Islet of Langerhans (tissue), 1 donor: Measurements from ENCODE around the gene NOTCH3.

Experiments used
- FAIRE-seq: peaks from one replicate; lab custom pipeline; 2011; peaks lifted over from hg19 to GRCh38; lab: Jason Lieb, UNC

Gene NOTCH3

DNA sequence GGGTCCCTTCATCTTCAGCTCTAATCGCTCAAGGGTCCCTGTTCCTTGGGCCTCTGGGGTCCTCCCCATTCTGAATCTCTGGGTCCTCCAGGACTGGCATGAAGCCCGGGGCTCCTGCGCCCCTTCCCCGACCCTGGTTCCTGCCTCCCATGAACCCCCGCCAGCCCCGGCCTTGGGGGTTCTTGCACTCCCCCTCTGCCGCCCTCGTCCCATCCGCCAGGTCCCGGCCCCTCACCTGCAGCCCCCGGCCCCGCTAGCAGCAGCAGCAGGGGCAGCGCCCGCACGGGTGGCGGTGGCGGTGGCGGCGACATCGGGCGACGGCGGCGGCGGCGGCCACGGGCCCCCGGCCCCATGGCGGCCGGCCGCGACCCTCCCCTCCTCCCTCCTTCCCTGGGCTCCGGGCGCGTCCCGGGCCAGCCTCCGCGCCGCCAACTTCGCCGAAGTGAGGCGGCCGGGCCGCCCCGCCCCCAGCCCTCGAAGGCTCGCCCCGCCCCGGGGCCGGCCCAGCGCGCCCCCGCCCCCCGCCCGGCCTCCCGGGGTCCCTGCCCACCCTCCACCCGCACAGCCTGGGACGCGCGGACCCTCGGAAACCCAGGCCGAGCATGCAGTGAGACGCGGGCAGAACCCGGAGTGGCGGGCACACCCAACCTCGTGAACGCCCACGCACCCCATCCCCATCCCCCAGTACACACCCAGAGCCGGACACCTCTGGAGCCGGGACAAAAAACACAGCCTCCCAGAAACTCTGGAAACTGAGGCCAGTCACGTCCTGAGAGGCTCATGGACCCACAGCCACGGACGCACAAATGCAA lies at the start of gene NOTCH3:
Gene NOTCH3, minus strand, starts transcription at position 443 of the 812 bp plus-strand sequence. Its CDS starts 90 bp downstream, at position 353.
- no peak for FAIRE-seq

GRCh38 chr19:15250640-15250993 lies 49.8 kb upstream of the NOTCH3 start:
- no peak for FAIRE-seq

DNA sequence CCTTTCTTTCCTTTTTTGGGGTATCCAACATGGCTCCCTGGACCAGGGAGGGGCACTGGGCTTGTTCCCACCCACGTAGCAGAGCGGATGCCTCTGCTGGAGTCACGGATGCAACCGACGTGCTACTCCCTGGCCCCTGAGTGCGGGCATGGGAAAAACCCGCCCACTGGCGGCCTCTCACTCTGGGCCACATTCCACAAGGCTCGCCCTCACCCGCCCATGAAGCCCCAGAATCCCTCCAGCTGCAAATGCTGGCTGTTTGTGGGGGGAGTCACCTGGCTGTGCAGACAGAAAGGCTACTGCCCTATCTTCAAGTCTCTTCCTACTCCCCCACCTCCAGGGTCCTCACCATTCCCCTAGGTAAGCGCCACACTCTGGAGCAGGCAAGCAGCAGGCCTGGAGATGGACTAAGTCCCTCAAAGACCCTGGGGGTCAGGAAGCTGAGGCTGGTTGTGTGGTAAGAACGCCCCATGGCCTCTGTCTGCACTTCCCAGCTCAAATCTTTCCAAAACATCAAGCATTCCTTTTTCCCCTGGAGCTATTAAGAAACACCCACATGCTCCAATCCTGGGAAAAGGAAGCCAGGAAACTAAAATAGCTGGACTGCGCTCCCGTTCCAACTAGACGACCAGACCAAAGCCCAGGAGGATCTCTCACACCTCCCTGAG lies 49.3 kb upstream of the NOTCH3 start:
- no peak for FAIRE-seq

GRCh38 chr19:15249528-15249874 lies 48.7 kb upstream of the NOTCH3 start:
- no peak for FAIRE-seq

DNA sequence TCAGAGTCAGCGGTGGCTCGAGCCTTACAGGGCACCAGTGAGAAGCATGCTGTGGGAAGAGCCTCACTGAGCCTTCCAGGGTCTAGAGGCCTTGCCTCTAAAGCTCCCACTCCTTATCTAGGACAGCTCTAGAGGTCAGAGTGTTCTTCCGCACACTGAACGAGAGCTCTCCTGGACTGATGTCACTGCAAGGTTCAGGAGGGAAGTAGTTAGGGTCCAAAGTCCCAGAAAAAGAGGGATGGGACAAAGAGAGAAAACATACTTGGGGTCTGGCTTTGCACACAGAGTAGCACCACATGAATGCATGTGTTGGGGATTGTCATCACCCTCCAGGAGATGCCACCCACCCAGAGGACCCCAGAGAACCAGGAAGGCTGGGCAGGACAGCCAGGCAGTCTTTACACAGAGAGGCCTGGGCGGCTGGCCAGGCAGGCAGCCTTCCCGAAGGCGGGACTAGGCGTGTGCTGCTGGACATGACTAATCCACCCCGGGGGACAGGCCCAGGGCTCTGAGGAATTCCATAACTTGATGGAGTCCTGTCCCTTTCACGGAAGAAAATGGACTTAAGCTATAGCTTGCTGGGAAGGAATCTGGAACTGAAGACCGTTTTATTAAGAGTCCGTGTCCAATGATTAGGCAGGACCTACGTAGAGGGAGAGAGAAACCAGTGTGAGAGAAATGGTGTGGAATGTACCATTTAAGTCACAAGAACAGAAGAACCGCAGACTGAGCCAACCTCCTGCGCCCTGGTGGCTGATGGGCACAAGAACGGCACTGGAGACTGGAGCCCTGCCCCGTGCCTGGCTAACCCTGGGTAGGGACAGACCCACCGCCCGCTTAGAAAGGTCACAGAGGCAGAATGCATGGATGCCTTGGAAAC lies 48.1 kb upstream of the NOTCH3 start:
- FAIRE-seq, result no peak

- FAIRE-seq, result no peak
These were observed 47.3 kb upstream of the NOTCH3 start for GRCh38 chr19:15248106-15248505.

DNA sequence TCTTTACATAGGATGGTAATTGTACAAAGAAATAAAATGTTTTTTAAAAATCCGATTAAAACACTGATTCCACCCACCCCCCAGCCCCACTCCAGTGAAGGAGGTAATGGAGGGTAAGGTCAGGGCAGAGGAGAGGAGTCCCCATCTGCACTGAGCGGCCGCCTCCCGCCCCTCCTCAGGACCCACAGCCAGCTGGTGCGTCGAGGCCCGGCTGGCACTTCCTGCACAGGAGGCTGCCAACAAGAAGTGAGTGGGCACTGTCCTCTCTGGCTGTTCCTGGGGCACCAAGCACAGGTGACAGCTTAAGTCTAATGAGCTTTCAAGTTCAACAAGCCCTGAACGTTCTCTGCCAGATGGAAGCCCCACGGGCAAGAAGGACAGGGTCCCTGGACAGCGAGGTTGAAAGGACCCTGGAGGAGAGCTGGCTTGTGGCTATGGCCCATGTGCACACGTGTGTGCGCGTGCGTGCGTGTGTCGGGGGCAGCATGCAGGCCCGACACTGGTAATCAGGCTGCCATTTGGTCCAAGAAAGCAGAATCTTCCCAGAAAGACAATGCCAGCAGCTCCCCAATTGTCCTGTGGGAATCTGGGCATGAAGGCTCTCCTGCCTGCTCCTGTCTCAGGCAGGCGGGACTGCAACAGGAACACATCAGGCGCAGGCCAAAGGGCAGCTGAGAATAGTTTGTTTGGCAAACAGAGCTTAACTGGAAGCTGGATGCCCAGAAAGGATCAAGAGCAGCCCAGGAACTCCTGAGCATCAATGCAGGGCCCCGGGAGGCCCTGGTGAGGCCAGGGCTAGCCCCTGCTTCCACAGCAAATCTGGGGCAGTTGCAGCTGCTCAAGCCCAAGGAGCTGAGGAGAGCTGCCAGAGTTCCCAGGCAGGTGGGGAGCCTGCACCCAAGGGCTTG lies 46.6 kb upstream of the NOTCH3 start:
- FAIRE-seq, result no peak

GRCh38 chr19:15246198-15246481 lies 45.3 kb upstream of the NOTCH3 start:
- FAIRE-seq, result no peak

- no peak for FAIRE-seq
These were observed 44.8 kb upstream of the NOTCH3 start for GRCh38 chr19:15245370-15246197.

- no peak for FAIRE-seq
These were observed 44.0 kb upstream of the NOTCH3 start for GRCh38 chr19:15244808-15245207.

DNA sequence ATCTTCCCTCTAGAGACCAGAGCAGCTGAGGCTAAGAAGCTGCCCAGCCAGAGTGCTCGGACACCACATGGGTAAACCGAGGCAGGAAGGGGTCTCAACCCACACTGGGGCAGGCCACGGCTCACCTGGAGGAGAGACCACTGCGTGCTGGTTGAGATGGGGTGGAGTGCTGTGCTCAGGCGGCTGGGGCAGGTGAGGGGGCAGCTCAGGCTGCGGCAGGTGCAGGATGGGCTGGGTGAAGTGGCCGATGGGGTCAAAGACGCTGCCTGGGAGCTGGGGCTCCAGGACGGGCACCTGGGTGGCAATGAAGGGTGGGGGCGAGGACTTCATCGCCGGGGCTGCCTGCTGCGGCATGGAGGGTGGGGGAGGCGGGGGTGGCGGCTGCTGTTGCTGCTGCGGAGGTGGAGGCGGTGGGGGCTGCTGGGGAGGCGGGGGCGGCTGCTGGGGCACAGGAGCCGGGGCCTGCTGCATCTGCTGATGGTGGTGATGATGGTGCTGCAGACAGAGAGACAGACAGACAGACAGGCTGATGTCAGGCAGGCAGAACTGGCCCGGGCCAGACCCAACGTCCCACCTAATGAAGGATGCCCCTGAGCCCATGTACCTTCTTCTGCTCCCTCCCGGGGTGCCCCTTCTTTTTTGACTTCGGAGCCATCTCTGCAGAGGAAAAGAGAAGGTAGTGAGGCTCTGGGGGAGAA lies 43.5 kb upstream of the NOTCH3 start:
- no peak for FAIRE-seq

DNA sequence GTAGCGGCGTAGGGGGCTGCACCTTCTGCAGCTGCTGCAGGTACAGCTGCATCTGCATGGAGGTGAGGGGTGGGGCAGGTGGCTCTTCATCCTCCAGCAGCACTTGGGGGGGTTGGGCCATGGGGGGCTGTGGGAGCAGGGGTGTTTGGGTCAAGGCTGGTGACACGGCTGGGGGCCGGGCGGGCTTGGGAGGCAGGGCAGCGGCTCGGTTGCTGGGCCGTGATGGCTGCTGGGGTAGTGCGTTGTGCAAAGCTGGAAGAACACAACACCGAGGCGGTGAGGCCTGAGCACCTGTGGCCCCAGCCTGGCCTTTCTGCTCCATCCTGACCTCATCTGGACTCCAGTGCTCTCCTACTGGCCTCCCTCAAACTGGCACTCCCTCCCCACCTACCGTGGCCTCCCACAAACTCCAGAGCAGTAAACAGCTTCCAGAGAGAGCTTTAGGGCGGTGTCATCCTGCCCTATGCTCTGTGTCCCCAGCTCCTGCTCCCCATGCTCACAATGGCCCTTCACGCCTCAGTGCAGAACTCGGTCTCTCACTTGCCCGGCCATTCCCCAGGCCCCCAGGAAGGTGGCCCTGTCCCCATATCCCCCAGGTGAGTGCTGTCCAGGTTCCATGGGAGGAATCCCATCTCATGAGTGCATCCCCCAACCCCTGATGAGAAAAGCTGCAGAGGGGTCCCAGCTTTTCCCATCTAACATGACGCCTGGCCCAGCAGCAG lies 42.6 kb upstream of the NOTCH3 start:
- FAIRE-seq, result no peak

DNA sequence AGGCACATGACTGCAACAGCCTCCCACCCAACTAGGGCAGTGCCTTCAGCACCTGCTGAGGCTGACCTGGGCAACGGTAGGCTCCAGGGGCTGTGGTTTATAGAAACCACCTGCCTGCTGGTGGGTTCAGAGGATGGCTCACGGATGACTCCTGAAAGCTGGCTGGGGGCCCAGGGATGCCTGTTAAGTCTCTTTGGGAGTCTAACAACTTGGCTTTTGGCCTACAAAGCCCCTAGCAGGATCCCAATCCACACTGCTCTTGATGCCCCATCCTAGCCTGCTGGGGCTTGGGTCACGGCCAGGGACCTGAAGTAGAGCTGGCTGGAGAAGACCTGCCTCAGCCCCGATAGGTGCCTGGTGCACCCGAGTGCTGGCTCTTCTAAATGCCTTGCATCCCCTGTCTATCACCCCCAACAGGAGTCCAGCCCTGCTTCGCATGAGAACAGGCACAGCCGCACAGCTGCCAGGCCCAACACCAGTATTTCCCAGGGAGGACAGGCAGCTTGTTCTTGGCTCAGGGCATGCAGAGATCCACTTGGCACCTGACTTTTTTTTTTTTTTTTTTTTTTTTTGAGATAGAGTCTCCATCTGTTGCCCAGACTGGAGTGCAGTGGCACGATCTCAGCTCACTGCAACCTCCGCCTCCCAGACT lies 40.6 kb upstream of the NOTCH3 start:
- no peak for FAIRE-seq

- FAIRE-seq, result no peak
These were observed 39.7 kb upstream of the NOTCH3 start for GRCh38 chr19:15240515-15240914.

DNA sequence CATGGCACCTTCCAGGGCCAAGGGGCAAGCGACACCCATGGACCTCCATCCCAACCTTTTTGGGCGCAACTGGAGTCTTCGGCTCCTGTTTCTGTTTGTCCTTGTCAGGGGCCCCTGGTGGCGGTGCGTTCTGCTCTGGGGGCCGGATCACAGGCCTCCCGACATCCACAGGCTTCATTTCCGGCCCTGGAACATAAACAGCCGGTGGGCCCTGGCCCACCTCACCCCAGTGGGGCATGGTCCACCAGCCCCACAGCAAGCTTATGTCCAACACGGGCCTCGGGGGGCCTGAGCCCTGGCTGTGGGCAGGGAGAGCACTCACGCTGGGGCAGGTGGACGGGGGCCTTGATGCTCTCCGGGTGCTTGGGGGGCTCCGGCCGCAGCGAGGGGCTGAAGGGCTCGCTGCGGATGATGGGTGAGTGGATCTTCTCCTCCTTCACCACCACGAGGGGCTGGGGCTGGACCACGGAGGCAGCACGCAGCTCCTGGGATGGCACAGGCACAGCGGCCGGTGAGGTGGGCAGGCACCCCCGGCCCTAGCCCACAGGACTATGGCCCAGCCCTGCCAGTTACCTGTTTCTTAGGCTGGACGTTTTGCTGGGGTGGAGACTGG lies 38.6 kb upstream of the NOTCH3 start:
- no peak for FAIRE-seq

DNA sequence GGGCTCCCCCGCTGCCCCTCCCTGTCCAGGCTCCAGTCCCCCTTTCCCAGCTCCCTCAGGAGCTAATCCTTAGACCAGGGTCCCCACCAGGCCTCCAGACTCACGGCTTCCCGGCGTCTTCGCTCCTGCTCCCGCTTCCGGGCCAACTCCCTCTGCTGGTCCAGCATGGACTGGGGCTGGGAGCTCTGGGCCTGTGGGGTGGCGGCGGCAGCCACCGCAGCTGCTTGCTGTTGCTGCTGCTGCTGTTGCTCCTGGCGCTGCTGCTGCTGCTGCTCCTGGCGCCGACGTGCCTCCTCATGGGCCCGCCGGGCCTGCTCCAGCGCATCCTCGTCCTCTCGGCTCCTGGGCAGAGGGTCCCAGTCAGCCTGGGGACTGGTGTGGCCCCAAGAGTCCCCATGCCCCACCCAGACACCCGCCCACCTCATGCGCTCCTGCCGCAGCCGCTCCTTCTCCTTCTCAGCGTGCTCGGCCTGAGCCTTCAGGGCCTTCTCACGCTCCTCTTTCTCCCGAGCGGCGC lies 37.9 kb upstream of the NOTCH3 start:
- FAIRE-seq, result no peak

- no peak for FAIRE-seq
These were observed 37.2 kb upstream of the NOTCH3 start for GRCh38 chr19:15237759-15238638.

- FAIRE-seq, result no peak
These were observed 36.1 kb upstream of the NOTCH3 start for GRCh38 chr19:15236886-15237285.
